NCI-H187 treated with DMSO at 0.1 percent for 48 hours (cell line): Measurements from ENCODE around the gene CKLF.
"Not testable (repeated sequence)": the region's sequence is repeated elsewhere in the genome, so short reads cannot be mapped to it uniquely, and the experiment has no call there.

ENCODE experiments used
- DNase-seq: peaks from one replicate; lab custom pipeline; 2025; lab: John Stamatoyannopoulos, UW

Gene CKLF

GRCh38 chr16:66552286-66553177 is at the start of gene CKLF:
Gene CKLF (plus strand): TSS chr16:66552576. CDS start chr16:66552716, 140 bp downstream.
- no peak for DNase-seq

GRCh38 chr16:66503030-66503429 is 49.3 kb upstream of the CKLF start:
- no peak for DNase-seq

GRCh38 chr16:66503612-66504011 is 48.8 kb upstream of the CKLF start:
- DNase-seq: no peak

GRCh38 chr16:66507731-66508239 is 44.6 kb upstream of the CKLF start:
- no peak for DNase-seq

GRCh38 chr16:66508248-66508913 is 44.0 kb upstream of the CKLF start:
- DNase-seq: no peak

GRCh38 chr16:66508914-66509496 is 43.4 kb upstream of the CKLF start:
- no peak for DNase-seq

GRCh38 chr16:66509576-66509975 is 42.8 kb upstream of the CKLF start:
- no peak for DNase-seq

GRCh38 chr16:66510298-66510697 is 42.1 kb upstream of the CKLF start:
- no peak for DNase-seq

- DNase-seq: no peak
Observed at GRCh38 chr16:66510711-66511601, 41.4 kb upstream of the CKLF start.

GRCh38 chr16:66511602-66512271 is 40.6 kb upstream of the CKLF start:
- DNase-seq: no peak

GRCh38 chr16:66512272-66513110 is 39.9 kb upstream of the CKLF start:
- no peak for DNase-seq

GRCh38 chr16:66513111-66513723 is 39.2 kb upstream of the CKLF start:
- DNase-seq: no peak

- not testable (repeated sequence) for DNase-seq
Observed at GRCh38 chr16:66514391-66514790, 38.0 kb upstream of the CKLF start.

- not testable (repeated sequence) for DNase-seq
Observed at GRCh38 chr16:66514980-66515595, 37.3 kb upstream of the CKLF start.

- no peak for DNase-seq
Observed at GRCh38 chr16:66515596-66516508, 36.5 kb upstream of the CKLF start.

GRCh38 chr16:66516509-66516807 is 35.9 kb upstream of the CKLF start:
- no peak for DNase-seq

- DNase-seq: no peak
Observed at GRCh38 chr16:66516808-66517585, 35.4 kb upstream of the CKLF start.
